PC-3 (cell line): Measurements from ENCODE around the gene SSTR3.

Experiments
- CTCF ChIP-seq: fragments of 300-600 bp; sonication (generic); conservative IDR thresholded peaks from 2 replicates; pipeline ENCODE4 v1.5.1; 2017; ENCODE audit warnings: antibody characterized with exemption, low read depth, mild to moderate bottlenecking, low read length
- EZH2phosphoT487 ChIP-seq: fragments of 300-600 bp; sonication (generic); IDR thresholded peaks from 2 replicates; pipeline ENCODE4 v1.6.1; 2018; ENCODE audit warnings: mild to moderate bottlenecking, antibody characterized with exemption, low read length, borderline replicate concordance

DNA sequence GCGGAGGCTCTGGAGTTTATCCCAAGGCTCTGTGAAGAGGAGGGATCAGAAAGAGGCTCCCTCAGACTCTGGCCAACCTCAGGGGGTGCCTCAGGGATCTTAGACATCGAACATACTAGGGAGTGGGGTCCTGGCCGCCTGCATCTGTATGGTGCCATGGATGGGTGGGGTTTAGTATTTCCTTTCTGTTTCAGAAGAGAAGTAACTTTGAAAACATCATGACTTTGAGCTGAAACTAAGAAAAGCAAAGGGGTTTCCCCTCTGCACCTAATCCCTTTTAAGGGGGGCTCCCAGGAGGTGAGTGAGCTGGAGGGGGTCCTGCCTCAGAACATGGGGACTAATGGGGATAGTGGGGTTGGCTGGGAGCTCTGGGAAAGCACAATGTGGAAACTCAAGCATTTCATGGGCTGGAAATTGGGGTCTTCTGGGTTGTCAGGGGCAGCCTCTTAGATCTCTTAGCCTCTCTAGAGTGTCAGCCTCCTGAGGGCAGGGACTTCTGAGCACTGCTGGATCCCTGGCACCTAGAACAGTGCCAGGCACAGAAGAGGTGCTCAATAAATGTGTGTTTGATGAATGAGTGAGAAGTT lies 11.8 kb upstream of the SSTR3 start:
- no peak for TF ChIP-seq EZH2phosphoT487
- TF ChIP-seq CTCF, result no peak
